ENCODE results near the gene ABHD4. TPM values are rescaled to one million over a fixed set of nuclear protein-coding genes. Genes with fewer than 3 reads are reported as not detected.

The ABHD4 gene
- total RNA-seq (2013; cell fraction: nucleolus; rRNA removed), result 21.4 and 23.0 TPM in 2 replicates
- total RNA-seq (2014; rRNA removed), result 4.7 and 5.6 TPM in 2 replicates
- total RNA-seq (2014; rRNA removed; fragmentation: Illumina TruSeq; extraction: Trizol), result 4.7 and 5.4 TPM in 2 replicates
- 10.2 and 15.1 TPM in 2 replicates for total RNA-seq (2021)
- 10.5 TPM for polyA plus RNA-seq (2011; ENCODE audit: low read depth)
- polyA plus RNA-seq (2011; rRNA removed), result 17.4 and 28.7 TPM in 2 replicates
- polyA plus RNA-seq (2011; cell fraction: cytosol; rRNA removed), result 33.7 and 34.0 TPM in 2 replicates
- polyA plus RNA-seq (2011; cell fraction: nucleus; rRNA removed), result 19.1 and 31.7 TPM in 2 replicates
- 10.8 and 15.4 TPM in 2 replicates for polyA plus RNA-seq (2012)
- 10.6 and 12.9 TPM in 2 replicates for polyA plus RNA-seq (2014; fragmentation: Illumina TruSeq; extraction: Trizol)
- 1 to 10 TPM; 7.7 to 7.9 TPM for polyA plus RNA-seq (2014; fragmentation: Nextera tagmentation; extraction: Ambion mirVana)
- 10.5 and 11.5 TPM in 2 replicates for polyA plus RNA-seq (2014; rRNA removed)
- 10 to 100 TPM; 12.6 to 14.3 TPM for polyA plus RNA-seq (2016; fragmentation: Nextera tagmentation; extraction: Ambion mirVana)
- polyA minus RNA-seq (2011; rRNA and poly(A)+ RNA removed), result 25.3 and 34.6 TPM in 2 replicates
- 6.5 and 7.5 TPM in 2 replicates for polyA minus RNA-seq (2011; cell fraction: cytosol; rRNA and poly(A)+ RNA removed)
- polyA minus RNA-seq (2011; cell fraction: nucleus; rRNA and poly(A)+ RNA removed), result 11.6 and 12.0 TPM in 2 replicates
- percentile 83 among the genes with signal in this experiment for Bru-seq, nascent RNA
- percentile 65 among the genes with signal in this experiment for BruChase-seq, experiment 1, labeled RNA remaining after a 6-hour chase
- BruChase-seq, experiment 2, labeled RNA remaining after a 2-hour chase, result percentile 73 among the genes with signal in this experiment
- long read RNA-seq, experiment 1, transcript ABHD4-203 (7 exons, 3,366 nt), result major isoform, 6 of 9 reads
- long read RNA-seq, experiment 1, partial matches to known transcripts, result 3 of 9 reads
- long read RNA-seq, experiment 1, other reads (novel, unspliced or antisense), result 0 of 9 reads
- long read RNA-seq, experiment 2, transcript ABHD4-203 (7 exons, 3,366 nt), result major isoform, 6 of 9 reads
- long read RNA-seq, experiment 2, partial matches to known transcripts, result 0 of 9 reads
- long read RNA-seq, experiment 2, other reads (novel, unspliced or antisense), result 3 of 9 reads

DNA sequence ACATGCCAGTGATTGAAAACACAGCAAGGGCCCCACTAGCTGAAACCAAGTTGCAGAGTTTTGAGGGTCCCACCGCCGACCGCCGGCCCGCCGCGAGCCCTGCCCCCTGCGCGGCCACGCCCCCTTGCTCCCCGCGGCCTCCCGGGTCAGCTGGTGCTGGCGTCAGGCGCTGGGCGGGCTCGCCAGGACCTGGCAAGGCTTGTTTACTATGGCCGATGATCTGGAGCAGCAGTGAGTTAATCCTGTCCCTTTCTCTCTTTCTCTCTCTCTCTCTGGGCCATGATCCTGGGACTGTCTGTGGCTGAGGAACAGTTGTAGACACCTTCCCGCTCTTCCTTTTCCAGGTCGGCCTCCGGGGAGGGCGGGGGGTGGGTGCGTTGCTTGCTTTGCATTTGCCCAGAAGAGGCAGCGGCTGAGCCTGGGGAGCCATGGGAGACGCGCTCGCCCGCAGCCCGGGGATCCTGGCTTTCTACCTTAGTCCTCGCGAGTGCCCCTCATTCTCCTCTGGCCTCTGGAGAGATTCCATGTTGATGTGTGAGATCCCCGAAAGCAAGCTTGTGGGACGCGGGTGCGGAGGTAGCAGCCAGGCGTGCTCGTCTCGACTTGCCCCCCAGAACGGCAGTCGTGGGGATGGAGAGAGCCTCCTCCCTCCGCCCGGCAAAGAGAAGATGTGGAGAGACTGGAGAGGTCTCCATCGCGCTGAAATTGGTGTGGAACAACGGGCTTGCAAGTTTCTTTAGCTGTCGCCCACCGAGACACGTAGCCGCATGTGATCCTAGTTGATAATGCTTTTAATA is at the start of gene ABHD4:
TSS of gene ABHD4 (plus strand) at position 202 of the 797 bp plus-strand sequence. CDS start at position 209, 7 bp downstream.
- peak within 1 kb of the TSS; percentile 97 for H2AFZ ChIP-seq (ENCODE audit: control insufficient read depth, low read depth, low read length)
- 1% methylated on average over 49 of the region's 49 CpGs for WGBS (ENCODE audit: insufficient coverage, insufficient replicate concordance, low lambda C conversion rate, missing lambda C conversion rate)
- H3K9ac ChIP-seq (ENCODE audit: control insufficient read depth, insufficient read depth, low read length), result peak within 1 kb of the TSS; percentile 77
- H3K4me2 ChIP-seq (ENCODE audit: control insufficient read depth, insufficient read depth), result peak within 1 kb of the TSS; percentile 98
- POLR2A ChIA-PET, result interaction anchor here (0.7 to 6.0 kb wide), 5 partner anchors 9 to 331 kb away, joined by 3 to 91 read pairs (median 3); partner anchors contain the start of genes DAD1, OXA1L and PRMT5
- DNase-seq (ENCODE audit: low read depth, low spot score), result no peak
- peak within 1 kb of the TSS; percentile 45 for H3K27ac ChIP-seq (ENCODE audit: control insufficient read depth, insufficient read depth)
- RAD21 ChIA-PET (ENCODE audit: unreplicated experiment), result interaction anchor here (0.9 to 5.7 kb wide), 17 partner anchors 9 to 291 kb away, joined by 3 to 53 read pairs (median 4); partner anchors contain the start of genes DAD1, LRP10 and OXA1L
- H3K9me3 ChIP-seq (replicated peaks; ENCODE audit: control insufficient read depth, insufficient read depth, low read length), result no peaks in the 10 kb centered on the region
- SMC1A ChIA-PET (ENCODE audit: uncharacterized antibody, unreplicated experiment), result interaction anchor here (0.5 to 7.4 kb wide), 18 partner anchors 11 to 315 kb away, joined by 3 to 72 read pairs (median 4); partner anchors contain the start of genes DAD1, OR6J1 and OXA1L
- peak within 1 kb of the TSS; percentile 94 for H3K4me3 ChIP-seq
- TSS peak; percentile 67 for BruUV-seq (replicated peaks)
- peaks cover 0 to 2% of the 10 kb centered on the region in 2 experiments; a peak in 2 of 4 replicates for H3K36me3 ChIP-seq (ENCODE audit: control insufficient read depth in 2 of 2, insufficient read depth in 2 of 2, low read length in 1 of 2)
- intact Hi-C loops (cut with micrococcal nuclease; ENCODE audit: unreplicated experiment) (no loop called here), in situ Hi-C loops (cut with MboI) (no loop called here)
- peak; percentile 97 for ATAC-seq
- CTCF ChIA-PET, result interaction anchor here (0.6 to 5.5 kb wide), 14 partner anchors 9 to 522 kb away, joined by 3 to 58 read pairs (median 3); partner anchors contain the start of gene DAD1
- peaks cover 19% of the 10 kb centered on the region for H3K4me1 ChIP-seq (ENCODE audit: control insufficient read depth, insufficient read depth, low read length)
- FAIRE-seq, result no peak
- H3K79me2 ChIP-seq (ENCODE audit: control insufficient read depth, insufficient read depth, low read length), result no peaks in the 10 kb centered on the region
- H4K20me1 ChIP-seq (ENCODE audit: control insufficient read depth, insufficient read depth), result no peaks in the 10 kb centered on the region
- H3K27me3 ChIP-seq (replicated peaks in 1 of 2; ENCODE audit: control insufficient read depth in 2 of 2, insufficient read depth in 2 of 2, low read length in 1 of 2), result no peaks in the 10 kb centered on the region
- TF ChIP-seq, protein P1, sequence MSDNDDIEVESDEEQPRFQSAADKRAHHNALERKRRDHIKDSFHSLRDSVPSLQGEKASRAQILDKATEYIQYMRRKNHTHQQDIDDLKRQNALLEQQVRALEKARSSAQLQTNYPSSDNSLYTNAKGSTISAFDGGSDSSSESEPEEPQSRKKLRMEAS (IDR thresholded peaks at IDR 0.05; ENCODE audit: low read depth, low read length), result peak; percentile 71; the same call in 1 of the 2 replicates
- TF ChIP-seq POLR2AphosphoS2 (IDR thresholded peaks at IDR 0.05; ENCODE audit: low read depth, low read length) (peak; percentile 46; the same call in 1 of the 2 replicates), FOXM1 (IDR thresholded peaks at IDR 0.05; ENCODE audit: low read depth, low read length) (no peak), BRCA1 (IDR thresholded peaks at IDR 0.05; ENCODE audit: low read depth, low read length) (no peak), SREBF1 (IDR thresholded peaks at IDR 0.05; ENCODE audit: low read length) (no peak), EED (IDR thresholded peaks at IDR 0.05; ENCODE audit: low read depth) (peak; percentile 32; the same call in 1 of the 2 replicates), LARP7 (IDR thresholded peaks at IDR 0.05) (peak; percentile 35), FOXK2 (IDR thresholded peaks at IDR 0.05) (peak; percentile 85), TCF3 (IDR thresholded peaks at IDR 0.05; ENCODE audit: borderline replicate concordance, insufficient read depth, low read depth, low read length) (0 out of 2 replicates have a peak, but pooled peaks have one; percentile 36), CHD2 (IDR thresholded peaks at IDR 0.05; ENCODE audit: borderline replicate concordance, low read depth, low read length) (no peak), PAX8 (IDR thresholded peaks at IDR 0.05) (no peak)
- TF ChIP-seq, protein P2, sequence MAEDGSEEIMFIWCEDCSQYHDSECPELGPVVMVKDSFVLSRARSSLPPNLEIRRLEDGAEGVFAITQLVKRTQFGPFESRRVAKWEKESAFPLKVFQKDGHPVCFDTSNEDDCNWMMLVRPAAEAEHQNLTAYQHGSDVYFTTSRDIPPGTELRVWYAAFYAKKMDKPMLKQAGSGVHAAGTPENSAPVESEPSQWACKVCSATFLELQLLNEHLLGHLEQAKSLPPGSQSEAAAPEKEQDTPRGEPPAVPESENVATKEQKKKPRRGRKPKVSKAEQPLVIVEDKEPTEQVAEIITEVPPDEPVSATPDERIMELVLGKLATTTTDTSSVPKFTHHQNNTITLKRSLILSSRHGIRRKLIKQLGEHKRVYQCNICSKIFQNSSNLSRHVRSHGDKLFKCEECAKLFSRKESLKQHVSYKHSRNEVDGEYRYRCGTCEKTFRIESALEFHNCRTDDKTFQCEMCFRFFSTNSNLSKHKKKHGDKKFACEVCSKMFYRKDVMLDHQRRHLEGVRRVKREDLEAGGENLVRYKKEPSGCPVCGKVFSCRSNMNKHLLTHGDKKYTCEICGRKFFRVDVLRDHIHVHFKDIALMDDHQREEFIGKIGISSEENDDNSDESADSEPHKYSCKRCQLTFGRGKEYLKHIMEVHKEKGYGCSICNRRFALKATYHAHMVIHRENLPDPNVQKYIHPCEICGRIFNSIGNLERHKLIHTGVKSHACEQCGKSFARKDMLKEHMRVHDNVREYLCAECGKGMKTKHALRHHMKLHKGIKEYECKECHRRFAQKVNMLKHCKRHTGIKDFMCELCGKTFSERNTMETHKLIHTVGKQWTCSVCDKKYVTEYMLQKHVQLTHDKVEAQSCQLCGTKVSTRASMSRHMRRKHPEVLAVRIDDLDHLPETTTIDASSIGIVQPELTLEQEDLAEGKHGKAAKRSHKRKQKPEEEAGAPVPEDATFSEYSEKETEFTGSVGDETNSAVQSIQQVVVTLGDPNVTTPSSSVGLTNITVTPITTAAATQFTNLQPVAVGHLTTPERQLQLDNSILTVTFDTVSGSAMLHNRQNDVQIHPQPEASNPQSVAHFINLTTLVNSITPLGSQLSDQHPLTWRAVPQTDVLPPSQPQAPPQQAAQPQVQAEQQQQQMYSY (CRISPR knock-in tag; IDR thresholded peaks at IDR 0.05), result no peak
